ENCODE data around the gene SPATA19. TPM values are rescaled to one million over a fixed set of nuclear protein-coding genes. Genes with fewer than 3 reads are reported as not detected.

SPATA19 gene
- total RNA-seq, 2 donors from 2014 or later, result not detected

DNA sequence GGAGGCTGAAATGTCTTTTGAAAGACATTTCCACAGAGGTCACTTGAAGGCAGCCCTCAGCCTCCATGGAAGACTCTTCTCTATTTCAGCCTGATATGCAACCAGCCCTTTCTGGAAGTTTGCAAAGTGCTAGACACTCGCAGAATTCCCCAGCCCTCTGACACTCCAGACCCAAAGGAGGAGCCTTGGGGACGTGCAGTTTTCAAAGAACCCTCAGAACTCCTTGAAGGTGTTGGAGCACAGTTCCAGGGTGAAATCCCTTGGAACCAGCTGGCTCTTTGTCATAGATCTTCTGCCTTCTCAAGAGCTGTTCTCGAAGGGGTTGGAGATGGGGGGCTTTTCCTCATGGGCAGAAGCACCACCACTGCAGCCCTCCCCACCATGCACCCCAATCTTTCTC, 19.6 kb downstream of the SPATA19 start:
- TF ChIP-seq, protein P1, sequence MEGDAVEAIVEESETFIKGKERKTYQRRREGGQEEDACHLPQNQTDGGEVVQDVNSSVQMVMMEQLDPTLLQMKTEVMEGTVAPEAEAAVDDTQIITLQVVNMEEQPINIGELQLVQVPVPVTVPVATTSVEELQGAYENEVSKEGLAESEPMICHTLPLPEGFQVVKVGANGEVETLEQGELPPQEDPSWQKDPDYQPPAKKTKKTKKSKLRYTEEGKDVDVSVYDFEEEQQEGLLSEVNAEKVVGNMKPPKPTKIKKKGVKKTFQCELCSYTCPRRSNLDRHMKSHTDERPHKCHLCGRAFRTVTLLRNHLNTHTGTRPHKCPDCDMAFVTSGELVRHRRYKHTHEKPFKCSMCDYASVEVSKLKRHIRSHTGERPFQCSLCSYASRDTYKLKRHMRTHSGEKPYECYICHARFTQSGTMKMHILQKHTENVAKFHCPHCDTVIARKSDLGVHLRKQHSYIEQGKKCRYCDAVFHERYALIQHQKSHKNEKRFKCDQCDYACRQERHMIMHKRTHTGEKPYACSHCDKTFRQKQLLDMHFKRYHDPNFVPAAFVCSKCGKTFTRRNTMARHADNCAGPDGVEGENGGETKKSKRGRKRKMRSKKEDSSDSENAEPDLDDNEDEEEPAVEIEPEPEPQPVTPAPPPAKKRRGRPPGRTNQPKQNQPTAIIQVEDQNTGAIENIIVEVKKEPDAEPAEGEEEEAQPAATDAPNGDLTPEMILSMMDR (conservative IDR thresholded peaks at IDR 0.05), result no peak
- Histone ChIP-seq H3K9me3 (ENCODE audit: control insufficient read depth, low read length) (no peaks in the 10 kb centered on the region), H3K36me3 (ENCODE audit: control insufficient read depth, insufficient read depth, low read length) (no peaks in the 10 kb centered on the region), H3K9ac (ENCODE audit: extremely low read depth, low read length, poor library complexity, severe bottlenecking) (no peak overlapping the region), H3K4me3 (ENCODE audit: low read length) (no peak overlapping the region), H3K27ac (ENCODE audit: low read depth, low read length) (no peak overlapping the region), H3K27me3 (ENCODE audit: control insufficient read depth, insufficient read depth, low read length, poor library complexity, severe bottlenecking) (no peaks in the 10 kb centered on the region), H3K4me1 (ENCODE audit: control insufficient read depth, insufficient read depth, low read length) (no peaks in the 10 kb centered on the region)
- Mint-ChIP-seq H3K9me3 (no peaks in the 10 kb centered on the region), H3K4me1 (peaks cover 3% of the 10 kb centered on the region), H3K4me3 (no peak overlapping the region), H3K27ac (no peak overlapping the region), H3K36me3 (ENCODE audit: low read depth) (no peaks in the 10 kb centered on the region), H3K27me3 (ENCODE audit: insufficient read depth) (peaks cover 14% of the 10 kb centered on the region)
- WGBS, 2 experiments (ENCODE audit: insufficient coverage in 1 of 2, insufficient read length in 1 of 2), result 83 to 91% methylated on average over 3 of the region's 3 CpGs
- no peak for DNase-seq

DNA sequence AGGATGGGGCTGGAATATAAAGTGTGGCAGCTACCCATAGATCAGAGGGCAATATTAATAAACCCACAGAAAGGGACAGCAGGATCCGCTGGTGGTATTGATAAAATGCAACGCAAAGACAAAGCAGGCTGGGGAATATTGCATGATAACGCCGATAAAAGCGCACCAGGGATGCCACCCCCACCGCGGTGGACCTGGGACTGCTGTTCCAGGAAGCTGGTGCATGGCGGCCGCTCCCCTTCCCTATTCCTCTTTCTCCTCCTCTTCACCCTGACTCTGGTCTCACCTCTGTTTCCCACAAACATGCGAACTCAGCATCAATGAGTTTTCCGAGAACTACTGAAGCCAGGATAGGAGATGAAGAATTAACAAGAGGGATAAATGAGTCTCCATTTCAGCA, 20.2 kb downstream of the SPATA19 start:
- H3K4me3 Mint-ChIP-seq, result no peak overlapping the region
- WGBS, 2 experiments (ENCODE audit: insufficient coverage in 1 of 2, insufficient read length in 1 of 2), result 92 to 98% methylated on average over 7 to 11 of the region's 11 CpGs

DNA sequence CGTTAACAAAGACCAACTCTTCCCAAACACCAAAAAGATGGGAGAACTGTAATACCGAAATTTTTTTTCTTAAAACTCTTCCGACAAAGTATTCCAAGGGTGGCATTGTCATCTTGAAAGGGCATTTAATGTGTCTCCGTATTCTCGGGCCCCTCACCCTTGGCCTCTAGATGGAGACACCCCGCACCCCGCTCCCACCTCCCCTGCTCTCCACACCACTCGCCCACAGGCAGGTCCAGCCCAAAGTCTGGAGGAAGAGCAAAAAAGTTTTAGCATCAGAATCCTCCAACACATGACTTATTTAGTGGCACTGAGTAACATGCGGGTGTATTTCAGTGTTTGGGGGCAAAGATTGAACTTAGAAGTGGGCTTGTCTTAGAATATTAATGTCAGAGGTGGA, 20.7 kb downstream of the SPATA19 start:
- Histone ChIP-seq H3K27ac (ENCODE audit: low read depth, low read length) (no peak overlapping the region), H3K9ac (ENCODE audit: extremely low read depth, low read length, poor library complexity, severe bottlenecking) (no peak overlapping the region), H3K36me3 (ENCODE audit: control insufficient read depth, insufficient read depth, low read length) (no peaks in the 10 kb centered on the region), H3K9me3 (ENCODE audit: control insufficient read depth, low read length) (no peaks in the 10 kb centered on the region), H3K4me1 (ENCODE audit: control insufficient read depth, insufficient read depth, low read length) (no peaks in the 10 kb centered on the region), H3K4me3 (ENCODE audit: low read length) (no peak overlapping the region), H3K27me3 (ENCODE audit: control insufficient read depth, insufficient read depth, low read length, poor library complexity, severe bottlenecking) (no peaks in the 10 kb centered on the region)
- Mint-ChIP-seq H3K27ac (no peak overlapping the region), H3K27me3 (ENCODE audit: insufficient read depth) (peaks cover 12% of the 10 kb centered on the region), H3K36me3 (ENCODE audit: low read depth) (no peaks in the 10 kb centered on the region), H3K4me3 (no peak overlapping the region), H3K4me1 (peaks cover 3% of the 10 kb centered on the region), H3K9me3 (no peaks in the 10 kb centered on the region)
- 86 to 93% methylated on average over 3 to 9 of the region's 9 CpGs for WGBS, 2 experiments (ENCODE audit: insufficient coverage in 1 of 2, insufficient read length in 1 of 2)
- TF ChIP-seq, protein P1 (conservative IDR thresholded peaks at IDR 0.05), result no peak
- DNase-seq, result no peak

More for the DNA sequence above, 20.2 kb downstream of the SPATA19 start:
- H3K27ac Mint-ChIP-seq, result no peak overlapping the region
- no peaks in the 10 kb centered on the region for H3K36me3 Mint-ChIP-seq (ENCODE audit: low read depth)
- TF ChIP-seq, protein P1 (conservative IDR thresholded peaks at IDR 0.05), result no peak
- peaks cover 3% of the 10 kb centered on the region for H3K4me1 Mint-ChIP-seq
- H3K9me3 ChIP-seq (ENCODE audit: control insufficient read depth, low read length), result no peaks in the 10 kb centered on the region
- no peaks in the 10 kb centered on the region for H3K27me3 ChIP-seq (ENCODE audit: control insufficient read depth, insufficient read depth, low read length, poor library complexity, severe bottlenecking)
- no peaks in the 10 kb centered on the region for H3K9me3 Mint-ChIP-seq
- H3K9ac ChIP-seq (ENCODE audit: extremely low read depth, low read length, poor library complexity, severe bottlenecking), result no peak overlapping the region
- no peaks in the 10 kb centered on the region for H3K4me1 ChIP-seq (ENCODE audit: control insufficient read depth, insufficient read depth, low read length)
- H3K27me3 Mint-ChIP-seq (ENCODE audit: insufficient read depth), result peaks cover 12% of the 10 kb centered on the region
- no peaks in the 10 kb centered on the region for H3K36me3 ChIP-seq (ENCODE audit: control insufficient read depth, insufficient read depth, low read length)
- no peak overlapping the region for H3K4me3 ChIP-seq (ENCODE audit: low read length)
- DNase-seq, result no peak
- H3K27ac ChIP-seq (ENCODE audit: low read depth, low read length), result no peak overlapping the region
